Stimulated activated CD4-positive, alpha-beta T cell treated with anti-CD3 and anti-CD28 coated beads, Interleukin-4, amount 100 ng/mL, for 24 hours (primary cell): ENCODE data around the gene UNC80.

Experiments used
- DNase-seq: peaks from one replicate; pipeline ENCODE4 v3.0.0-alpha.2; 2020

Gene UNC80

GRCh38 chr2:210034087-210034683 is 262.6 kb downstream of the UNC80 start:
- DNase-seq, result no peak

GRCh38 chr2:210035679-210036078 is 264.0 kb downstream of the UNC80 start:
- no peak for DNase-seq

- DNase-seq, result no peak
Observed at GRCh38 chr2:210038078-210038477, 266.4 kb downstream of the UNC80 start.

- DNase-seq, result no peak
Observed at GRCh38 chr2:210046851-210047500, 275.3 kb downstream of the UNC80 start.
